Kidney (tissue), 14 donors: ENCODE results near the gene SKOR2. TPM values are rescaled to one million over a fixed set of nuclear protein-coding genes. Genes with fewer than 3 reads are reported as not detected.
A peak's percentile ranks its signal among the peaks of the same experiment; 100 is the strongest.

Source experiments
- DNase-seq, 5 donors: peaks; one replicate each; pipeline ENCODE4 v3.0.0-alpha.2; 2013 to 2020
- FAIRE-seq: peaks from 2 replicates; lab custom pipeline; 2012; peaks lifted over from hg19 to GRCh38; lab: Jason Lieb, UNC
- H3K27ac ChIP-seq, 2 donors: one replicate each; pipeline ENCODE4 v1.7.0; 2013; ENCODE audit warnings: low read depth in 2 of 2, low read length in 2 of 2, inconsistent platforms in 1 of 2
- H3K27me3 ChIP-seq: one replicate; pipeline ENCODE4 v1.7.1; 2013; ENCODE audit warnings: low read length, inconsistent platforms; ENCODE audit not compliant: control insufficient read depth, insufficient read depth
- H3K36me3 ChIP-seq, 3 donors: one replicate each; pipeline versions ENCODE4 v1.7.0 to v1.7.1; 2013; ENCODE audit warnings: low read length in 3 of 3, control low read depth in 1 of 3, inconsistent platforms in 1 of 3; ENCODE audit not compliant: insufficient read depth in 3 of 3, control insufficient read depth in 2 of 3
- H3K4me1 ChIP-seq, 3 donors: one replicate each; pipeline versions ENCODE4 v1.7.0 to v1.7.1; 2013; ENCODE audit warnings: low read length in 3 of 3, inconsistent platforms in 1 of 3, low read depth in 1 of 3; ENCODE audit not compliant: control insufficient read depth in 2 of 3, insufficient read depth in 2 of 3
- H3K4me3 ChIP-seq, 3 donors: one replicate each; pipeline versions ENCODE4 v1.7.0 to v1.8.1; 2013; ENCODE audit warnings: low read length in 3 of 3, control low read depth in 1 of 3, inconsistent platforms in 1 of 3
- H3K9ac ChIP-seq, 3 donors: one replicate each; pipeline versions ENCODE4 v1.7.0 to v1.7.1; 2013; ENCODE audit warnings: low read length in 3 of 3, control low read depth in 1 of 3, inconsistent platforms in 1 of 3
- H3K9me3 ChIP-seq, 3 donors: one replicate each; pipeline versions ENCODE4 v1.7.0 to v1.7.1; 2013; ENCODE audit warnings: low read length in 3 of 3, control low read depth in 1 of 3, inconsistent platforms in 1 of 3; ENCODE audit not compliant: control insufficient read depth in 2 of 3, insufficient read depth in 1 of 3
- intact Hi-C: fragments of 100-400 bp; cut with DNase I; formaldehyde crosslinking; loops from one replicate; pipeline ENCODE4 v1.11.1; 2022
- polyA plus RNA-seq: library from polyadenylated mRNA; stranded (reverse); fragments of 350-450 nt; fragmentation: Illumina TruSeq; extraction: RNeasy Lipid Tissue Mini Kit (QIAGEN cat#74804); gene quantifications from one replicate; pipeline ENCODE4 v1.2.3, GENCODE V29; 2014; ENCODE audit warnings: low read depth, low replicate concordance; ENCODE audit not compliant: insufficient read depth
- total RNA-seq: library from RNA; stranded (reverse); fragmentation: NEBNext Ultra II Directional; extraction: Animal tissue kit (Norgen Biotek cat#: 25700); gene quantifications from one replicate; pipeline ENCODE4 v1.2.1, GENCODE V29; 2021
- TF ChIP-seq, protein P1 (sequence below): IDR thresholded peaks from 3 replicates; pipeline ENCODE4 v1.5.1; 2012; ENCODE audit warnings: mild to moderate bottlenecking, moderate library complexity, borderline replicate concordance; ENCODE audit not compliant: insufficient read depth; ENCODE audit errors: extremely low read depth
- donor health status: control.
- donor health status: control.
- donor health status: control.
- donor health status: control.
- donor health status: control.
- donor health status: DM: yes; HTN: yes; CAD: no.
- donor health status: Normal renal cell carcinoma (clear cell type).

Gene SKOR2
- total and polyA plus RNA-seq, 2 donors from 2014 or later: not detected

DNA sequence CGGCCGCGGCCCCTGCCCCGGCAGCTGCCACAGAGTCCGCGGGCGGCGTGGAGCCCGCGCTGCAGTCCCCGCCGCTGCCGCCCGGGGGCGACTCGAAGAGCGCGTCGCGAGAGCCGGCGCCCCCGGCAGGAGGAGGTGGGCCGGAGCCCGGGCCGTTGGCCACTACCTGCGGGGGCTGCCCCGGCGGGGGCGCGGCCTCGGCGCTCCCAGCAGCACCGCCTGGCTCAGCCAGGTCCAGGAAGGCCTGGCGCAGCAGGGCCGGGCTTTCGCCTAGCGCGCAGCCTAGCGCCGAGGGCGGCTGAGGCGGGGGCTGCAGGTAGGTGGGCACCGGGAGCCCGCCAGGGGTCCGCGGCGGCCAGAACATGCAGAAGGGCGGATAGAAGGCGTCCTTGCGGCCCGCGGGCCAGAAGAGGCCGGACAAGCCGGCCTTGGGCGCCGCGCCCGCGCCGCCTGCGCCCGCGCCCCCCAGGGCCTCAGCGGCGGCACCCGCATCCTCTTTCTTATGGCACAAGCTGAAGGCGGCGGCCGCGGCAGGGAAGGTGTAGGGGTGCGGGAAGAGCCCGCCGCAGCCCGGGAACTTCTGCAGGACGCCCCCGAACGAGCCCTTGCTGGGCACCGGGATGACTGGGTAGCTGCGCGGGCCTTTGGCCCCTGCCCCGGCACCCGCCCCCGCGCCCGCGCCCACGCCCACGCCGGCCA lies 3.9 kb downstream of the SKOR2 start:
- no peaks in the 10 kb centered on the region for H3K36me3 ChIP-seq
- intact Hi-C loops: no loop called here
- no peak overlapping the region for H3K4me3 ChIP-seq
- DNase-seq (peak in 1 of 5 donors; percentile 31), FAIRE-seq (no peak)
- no peak overlapping the region for H3K9ac ChIP-seq
- H3K9me3 ChIP-seq: peaks cover 0 to 3% (median 0%) of the 10 kb centered on the region in 3 donors
- TF ChIP-seq, protein P1, sequence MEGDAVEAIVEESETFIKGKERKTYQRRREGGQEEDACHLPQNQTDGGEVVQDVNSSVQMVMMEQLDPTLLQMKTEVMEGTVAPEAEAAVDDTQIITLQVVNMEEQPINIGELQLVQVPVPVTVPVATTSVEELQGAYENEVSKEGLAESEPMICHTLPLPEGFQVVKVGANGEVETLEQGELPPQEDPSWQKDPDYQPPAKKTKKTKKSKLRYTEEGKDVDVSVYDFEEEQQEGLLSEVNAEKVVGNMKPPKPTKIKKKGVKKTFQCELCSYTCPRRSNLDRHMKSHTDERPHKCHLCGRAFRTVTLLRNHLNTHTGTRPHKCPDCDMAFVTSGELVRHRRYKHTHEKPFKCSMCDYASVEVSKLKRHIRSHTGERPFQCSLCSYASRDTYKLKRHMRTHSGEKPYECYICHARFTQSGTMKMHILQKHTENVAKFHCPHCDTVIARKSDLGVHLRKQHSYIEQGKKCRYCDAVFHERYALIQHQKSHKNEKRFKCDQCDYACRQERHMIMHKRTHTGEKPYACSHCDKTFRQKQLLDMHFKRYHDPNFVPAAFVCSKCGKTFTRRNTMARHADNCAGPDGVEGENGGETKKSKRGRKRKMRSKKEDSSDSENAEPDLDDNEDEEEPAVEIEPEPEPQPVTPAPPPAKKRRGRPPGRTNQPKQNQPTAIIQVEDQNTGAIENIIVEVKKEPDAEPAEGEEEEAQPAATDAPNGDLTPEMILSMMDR: no peak
- H3K27me3 ChIP-seq: peaks cover 72% of the 10 kb centered on the region
- H3K4me1 ChIP-seq: no peaks in the 10 kb centered on the region
- no peak overlapping the region for H3K27ac ChIP-seq

DNA sequence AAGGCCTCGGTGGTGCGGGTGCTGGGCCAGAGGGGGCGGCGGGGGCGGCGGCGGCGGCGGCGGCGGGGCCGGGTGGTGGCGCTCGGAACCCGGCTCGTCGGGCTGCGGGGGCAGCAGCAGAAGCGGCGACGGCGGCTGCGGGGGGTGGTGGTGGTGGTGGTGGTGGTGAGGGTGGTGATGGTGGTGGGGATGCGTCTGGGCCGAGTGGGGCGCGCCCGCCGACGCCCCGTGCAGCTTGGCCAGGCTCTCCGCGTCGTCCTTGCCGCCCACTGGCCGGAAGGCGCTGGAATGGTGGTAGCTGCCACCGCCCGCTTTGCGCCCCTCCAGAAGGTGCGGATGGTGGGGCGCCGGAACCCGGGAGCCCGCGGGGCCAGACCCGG lies 4.4 kb downstream of the SKOR2 start:
- TF ChIP-seq, protein P1: no peak
- Histone ChIP-seq H3K27ac (no peak overlapping the region), H3K4me1 (no peaks in the 10 kb centered on the region), H3K4me3 (no peak overlapping the region), H3K27me3 (peaks cover 69% of the 10 kb centered on the region), H3K9ac (no peak overlapping the region), H3K9me3 (peaks cover 0 to 3% (median 0%) of the 10 kb centered on the region in 3 donors), H3K36me3 (no peaks in the 10 kb centered on the region)
- no peak for FAIRE-seq
- intact Hi-C loops: no loop called here
- DNase-seq: no peak

DNA sequence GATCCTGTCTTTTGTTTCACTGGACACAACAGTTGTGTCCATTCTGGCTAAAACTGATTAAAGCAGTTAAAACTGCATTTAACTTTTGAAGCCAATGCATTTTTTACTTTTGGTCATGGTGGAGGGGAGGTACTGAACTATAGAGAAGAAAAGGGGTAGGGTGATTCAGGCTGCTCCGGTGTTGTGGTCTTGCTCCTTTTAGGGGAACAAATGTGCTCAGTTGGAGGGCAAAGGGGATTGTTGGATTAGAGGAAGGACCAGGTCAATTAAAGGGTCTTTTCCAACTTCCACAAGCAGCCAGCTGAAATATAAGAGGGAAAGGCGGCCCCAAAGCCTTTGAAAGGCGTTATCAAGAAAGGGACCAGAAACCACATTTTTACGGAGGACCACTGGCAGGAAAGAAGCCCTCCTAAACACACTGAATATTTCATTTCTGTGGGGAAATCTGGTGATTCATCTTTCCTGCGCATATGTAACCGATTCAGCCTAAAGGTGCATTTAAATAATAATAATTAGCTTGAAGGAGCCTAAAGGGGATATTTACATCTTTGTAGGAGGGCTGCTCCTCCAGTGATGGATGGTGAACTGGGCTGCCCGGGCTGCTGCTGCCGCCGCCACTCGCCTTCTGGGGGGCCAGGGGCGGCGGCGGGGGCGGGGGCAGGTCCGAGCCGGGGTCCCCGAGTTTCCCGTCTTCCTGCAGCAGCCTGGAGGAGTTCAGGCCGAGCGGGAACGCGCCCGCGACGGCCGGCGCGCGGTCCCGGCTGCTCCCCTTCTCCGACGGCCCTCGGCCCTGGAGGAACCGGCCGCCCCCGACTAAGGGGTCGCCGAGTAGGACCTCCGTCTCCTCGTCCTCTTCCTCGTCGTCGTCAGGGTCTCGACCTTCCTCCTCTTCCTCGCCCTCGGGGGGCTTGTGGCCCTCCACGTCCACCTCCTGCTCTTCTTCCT lies 5.2 kb downstream of the SKOR2 start:
- intact Hi-C loops: no loop called here
- Histone ChIP-seq H3K4me3 (no peak overlapping the region), H3K4me1 (no peaks in the 10 kb centered on the region), H3K9me3 (peaks cover 0 to 3% (median 0%) of the 10 kb centered on the region in 3 donors), H3K27ac (no peak overlapping the region), H3K27me3 (peaks cover 67% of the 10 kb centered on the region), H3K9ac (no peak overlapping the region), H3K36me3 (no peaks in the 10 kb centered on the region)
- TF ChIP-seq, protein P1: no peak
- FAIRE-seq (no peak), DNase-seq (no peak)
